HEK293T (cell line): ENCODE results near the gene RNASEH2A.
A peak's percentile ranks its signal among the peaks of the same experiment; 100 is the strongest.

Experiments
- CTCF ChIA-PET: fragments of 350-600 bp; formaldehyde crosslinking; extraction: SDS; loops from one replicate; lab custom pipeline; 2021; ENCODE audit warnings: antibody characterized with exemption, inconsistent platforms; lab: Yijun Ruan, JAX
- POLR2A ChIA-PET: fragments of 350-600 bp; formaldehyde crosslinking; extraction: SDS; loops from one replicate; lab custom pipeline; 2020; ENCODE audit warnings: antibody characterized with exemption, inconsistent platforms; lab: Yijun Ruan, JAX
- DNase-seq: peaks from one replicate; pipeline ENCODE4 v3.0.0; 2012; ENCODE audit warnings: mixed read lengths; ENCODE audit errors: extremely low spot score
- ARNT ChIP-seq: fragments of 450-650 bp; IDR thresholded peaks from 2 replicates; pipeline ENCODE4 v1.6.1; 2017; ENCODE audit warnings: mild to moderate bottlenecking
- BHLHE40 ChIP-seq: fragments of 450-650 bp; IDR thresholded peaks from 2 replicates; pipeline ENCODE4 v1.6.1; 2016; ENCODE audit warnings: mild to moderate bottlenecking, moderate library complexity, borderline replicate concordance
- CTBP1 ChIP-seq: fragments of 450-650 bp; IDR thresholded peaks from 2 replicates; pipeline ENCODE4 v1.6.1; 2016; ENCODE audit warnings: borderline replicate concordance
- ELF4 ChIP-seq: fragments of 450-650 bp; IDR thresholded peaks from 2 replicates; pipeline ENCODE4 v1.6.1; 2017; ENCODE audit warnings: antibody characterized with exemption
- FOXA1 ChIP-seq: fragments of 450-650 bp; IDR thresholded peaks from 2 replicates; pipeline ENCODE4 v1.6.1; 2016; ENCODE audit warnings: mild to moderate bottlenecking
- FOXK2 ChIP-seq: fragments of 450-650 bp; IDR thresholded peaks from 2 replicates; pipeline ENCODE4 v1.6.1; 2016; ENCODE audit warnings: mild to moderate bottlenecking
- FOXM1 ChIP-seq: fragments of 450-650 bp; IDR thresholded peaks from 2 replicates; pipeline ENCODE4 v1.6.1; 2017; ENCODE audit warnings: mild to moderate bottlenecking, borderline replicate concordance
- HDGF ChIP-seq: fragments of 450-650 bp; IDR thresholded peaks from 2 replicates; pipeline ENCODE4 v1.6.1; 2017; ENCODE audit warnings: antibody characterized with exemption, borderline replicate concordance
- L3MBTL2 ChIP-seq: fragments of 450-650 bp; conservative IDR thresholded peaks from 2 replicates; pipeline ENCODE4 v1.6.1; 2016; ENCODE audit warnings: mild to moderate bottlenecking
- LEF1 ChIP-seq: fragments of 450-650 bp; IDR thresholded peaks from 2 replicates; pipeline ENCODE4 v1.6.1; 2017; ENCODE audit warnings: mild to moderate bottlenecking, borderline replicate concordance
- NFRKB ChIP-seq: fragments of 450-650 bp; IDR thresholded peaks from 2 replicates; pipeline ENCODE4 v1.6.1; 2016; ENCODE audit warnings: mild to moderate bottlenecking, moderate library complexity
- PKNOX1 ChIP-seq: fragments of 450-650 bp; IDR thresholded peaks from 2 replicates; pipeline ENCODE4 v1.6.1; 2016
- SP1 ChIP-seq: fragments of 450-650 bp; IDR thresholded peaks from 2 replicates; pipeline ENCODE4 v1.6.1; 2017
- SUZ12 ChIP-seq: fragments of 450-650 bp; IDR thresholded peaks from 2 replicates; pipeline ENCODE4 v1.6.1; 2016; ENCODE audit warnings: mild to moderate bottlenecking
- TARDBP ChIP-seq: fragments of 450-650 bp; IDR thresholded peaks from 2 replicates; pipeline ENCODE4 v1.6.1; 2016
- ZNF384 ChIP-seq: fragments of 450-650 bp; IDR thresholded peaks from 2 replicates; pipeline ENCODE4 v1.6.1; 2016

Gene RNASEH2A

GRCh38 chr19:12778905-12779161, 27.6 kb upstream of the RNASEH2A start:
- DNase-seq, result no peak
- no peak for TF ChIP-seq PKNOX1
- no peak for TF ChIP-seq FOXA1
- no peak for TF ChIP-seq ARNT
- CTCF ChIA-PET, result interaction anchor here (0.6 to 3.3 kb wide), 8 partner anchors 9 to 1270 kb away, joined by 3 to 19 read pairs (median 6); partner anchors contain the start of gene JUNB
- POLR2A ChIA-PET, result interaction anchor here (1.0 to 3.7 kb wide), 4 partner anchors 10 to 28 kb away, joined by 3 to 55 read pairs (median 4); partner anchors contain the start of genes JUNB and RNASEH2A

DNA sequence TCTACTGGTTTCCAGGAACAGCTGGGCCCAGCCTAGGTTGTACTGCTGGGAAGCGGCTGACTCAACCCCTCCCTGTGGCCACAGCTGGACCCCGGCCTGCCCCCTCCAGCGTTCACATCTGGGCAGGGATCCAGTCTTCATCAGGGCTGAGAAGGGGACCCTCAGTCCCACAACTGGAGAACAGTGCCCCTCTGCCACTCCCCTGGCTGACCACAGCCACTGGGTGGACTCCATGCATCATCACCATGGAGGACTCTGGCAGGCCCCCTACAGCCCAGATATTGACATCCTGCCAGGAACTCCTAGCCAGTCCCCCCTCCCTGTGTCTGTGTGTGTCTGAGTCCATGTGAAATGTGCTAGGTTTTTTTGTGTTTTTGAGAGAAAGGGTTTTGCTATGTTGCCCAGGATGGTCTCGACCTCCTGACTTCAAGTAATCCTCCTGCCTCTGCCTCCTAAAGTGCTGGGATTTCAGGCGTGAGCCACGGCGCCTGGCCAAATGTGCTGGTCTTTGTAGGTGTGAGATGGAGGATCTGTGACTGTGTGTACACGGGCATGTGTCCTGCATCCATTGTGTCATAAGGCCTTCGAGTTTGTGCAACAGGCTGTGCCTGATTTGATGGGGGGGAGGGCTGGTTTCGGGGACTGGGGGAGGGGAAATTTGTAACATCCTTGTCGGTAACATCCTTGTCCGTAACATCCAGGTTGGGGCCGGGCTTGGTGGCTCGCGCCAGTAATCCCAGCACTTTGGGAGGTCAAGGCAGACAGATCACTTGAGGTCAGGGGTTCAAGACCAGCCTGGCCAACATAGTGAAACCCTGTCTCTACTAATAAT, 27.0 kb upstream of the RNASEH2A start:
- CTCF ChIA-PET, result interaction anchor here (0.6 to 3.3 kb wide), 3 partner anchors 13 to 1270 kb away, joined by 5 to 19 read pairs (median 15); partner anchors contain the start of gene JUNB
- no peak for DNase-seq
- POLR2A ChIA-PET, result interaction anchor here (1.0 to 3.7 kb wide), 4 partner anchors 10 to 27 kb away, joined by 3 to 55 read pairs (median 4); partner anchors contain the start of genes JUNB and RNASEH2A
- no peak for TF ChIP-seq HDGF
- no peak for TF ChIP-seq CTBP1
- no peak for TF ChIP-seq LEF1
- TF ChIP-seq SUZ12, result no peak
- no peak for TF ChIP-seq TARDBP
- TF ChIP-seq PKNOX1, result no peak
- no peak for TF ChIP-seq FOXK2
- no peak for TF ChIP-seq BHLHE40
- TF ChIP-seq FOXA1, result no peak
- no peak for TF ChIP-seq ELF4
- TF ChIP-seq L3MBTL2, result no peak
- no peak for TF ChIP-seq ZNF384

GRCh38 chr19:12782174-12782423, 24.3 kb upstream of the RNASEH2A start:
- ChIA-PET POLR2A (interaction anchor here (2.6 kb wide), 1 partner anchor 10 kb away, joined by 26 read pairs; the partner anchor contains the start of gene JUNB), CTCF (interaction anchor here (1.4 kb wide), 1 partner anchor 22 kb away, joined by 5 read pairs; no protein-coding TSS in a partner anchor)
- TF ChIP-seq ZNF384, result no peak
- peak; percentile 54 for TF ChIP-seq PKNOX1
- no peak for TF ChIP-seq SUZ12
- DNase-seq, result no peak

DNA sequence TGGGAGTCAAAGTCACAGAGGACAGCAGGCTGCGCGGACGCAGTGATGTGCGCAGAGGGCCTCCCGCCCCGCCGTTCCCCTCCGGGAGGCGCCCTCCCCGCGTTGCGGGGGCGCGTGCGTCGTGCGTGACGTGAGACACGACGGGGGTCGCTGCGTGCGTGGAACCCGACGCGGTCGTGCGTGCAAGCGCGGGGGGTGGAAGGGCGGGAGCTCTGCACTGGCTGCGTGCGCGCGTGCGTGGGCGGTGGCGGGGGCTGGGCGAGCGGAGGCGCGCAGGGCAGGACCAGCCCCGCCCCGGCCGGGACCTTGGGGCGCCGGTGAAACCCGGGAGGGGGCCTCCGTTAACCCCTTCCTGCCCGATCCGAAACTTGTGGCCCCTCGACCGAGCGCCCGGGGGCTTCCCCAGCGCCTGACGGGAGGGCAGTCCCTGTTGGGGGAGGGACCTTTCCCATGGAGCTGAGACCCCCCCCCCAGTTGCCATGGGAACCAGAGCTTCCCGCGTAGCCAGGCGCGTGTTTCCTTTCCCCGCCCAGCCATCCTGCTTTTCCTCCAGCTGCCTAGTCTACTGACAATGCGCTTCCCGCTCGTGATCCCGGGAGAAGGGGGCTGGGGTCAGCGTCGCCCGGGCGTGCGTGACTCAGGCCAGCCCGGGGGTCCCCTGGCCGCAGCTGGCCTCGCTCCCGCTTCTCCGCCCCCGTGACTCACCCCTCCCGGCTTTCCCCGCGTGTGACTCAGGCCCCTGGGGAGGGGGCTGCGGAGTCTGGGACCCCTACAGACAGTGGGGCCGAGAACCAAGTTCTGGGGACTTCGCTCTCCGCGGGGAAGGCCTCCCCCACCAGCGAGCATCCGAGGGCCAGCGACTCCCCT, 23.7 kb upstream of the RNASEH2A start:
- TF ChIP-seq FOXA1 (no peak), NFRKB (no peak), ARNT (no peak), FOXM1 (peak; percentile 93), SP1 (no peak), FOXK2 (no peak), TARDBP (peak; percentile 98), BHLHE40 (no peak), LEF1 (0 out of 2 replicates have a peak, but pooled peaks have one; percentile 52), PKNOX1 (no peak), ELF4 (no peak), SUZ12 (no peak), L3MBTL2 (peak; percentile 63; the same call in 1 of the 2 replicates), HDGF (no peak), CTBP1 (no peak), ZNF384 (no peak)
- DNase-seq, result no peak
- CTCF ChIA-PET, result interaction anchor here (0.6 to 1.4 kb wide), 5 partner anchors 10 to 25 kb away, joined by 3 to 5 read pairs (median 3); no protein-coding TSS in a partner anchor
- POLR2A ChIA-PET, result interaction anchor here (2.6 kb wide), 1 partner anchor 10 kb away, joined by 26 read pairs; the partner anchor contains the start of gene JUNB

GRCh38 chr19:12783291-12783848, 23.0 kb upstream of the RNASEH2A start:
- ChIA-PET CTCF (interaction anchor here (0.9 to 1.3 kb wide), 3 partner anchors 9 to 26 kb away, joined by 3 read pairs; no protein-coding TSS in a partner anchor), POLR2A (interaction anchor here (2.6 kb wide), 1 partner anchor 9 kb away, joined by 26 read pairs; the partner anchor contains the start of gene JUNB)
- DNase-seq, result no peak
- no peak for TF ChIP-seq HDGF
- no peak for TF ChIP-seq ZNF384
- no peak for TF ChIP-seq NFRKB
- no peak for TF ChIP-seq TARDBP
- TF ChIP-seq FOXM1, result no peak
